Measurements from ENCODE around the gene MYO10.

The MYO10 gene

GRCh38 chr5:16826379-16827125, 109.5 kb downstream of the MYO10 start:
- DNase-seq (ENCODE audit: extremely low read depth in 1 of 2, low read depth in 1 of 2), result no peak

GRCh38 chr5:16819522-16820167, 116.4 kb downstream of the MYO10 start:
- no peak for DNase-seq (ENCODE audit: extremely low read depth in 1 of 2, low read depth in 1 of 2)

- no peak for DNase-seq (ENCODE audit: extremely low read depth in 1 of 2, low read depth in 1 of 2)
Observed at GRCh38 chr5:16815432-16815831, 120.7 kb downstream of the MYO10 start.

- DNase-seq (ENCODE audit: extremely low read depth in 1 of 2, low read depth in 1 of 2), result no peak
Observed at GRCh38 chr5:16812911-16813310, 123.2 kb downstream of the MYO10 start.

GRCh38 chr5:16812448-16812847, 123.6 kb downstream of the MYO10 start:
- no peak for DNase-seq (ENCODE audit: extremely low read depth in 1 of 2, low read depth in 1 of 2)

- no peak for DNase-seq (ENCODE audit: extremely low read depth in 1 of 2, low read depth in 1 of 2)
Observed at GRCh38 chr5:16810208-16810854, 125.8 kb downstream of the MYO10 start.

- no peak for DNase-seq (ENCODE audit: extremely low read depth in 1 of 2, low read depth in 1 of 2)
Observed at GRCh38 chr5:16809395-16810207, 126.5 kb downstream of the MYO10 start.

- no peak for DNase-seq (ENCODE audit: extremely low read depth in 1 of 2, low read depth in 1 of 2)
Observed at GRCh38 chr5:16809010-16809394, 127.1 kb downstream of the MYO10 start.

GRCh38 chr5:16808021-16808420, 128.1 kb downstream of the MYO10 start:
- no peak for DNase-seq (ENCODE audit: extremely low read depth in 1 of 2, low read depth in 1 of 2)

GRCh38 chr5:16807547-16807864, 128.6 kb downstream of the MYO10 start:
- DNase-seq (ENCODE audit: extremely low read depth in 1 of 2, low read depth in 1 of 2), result no peak

- no peak for DNase-seq (ENCODE audit: extremely low read depth in 1 of 2, low read depth in 1 of 2)
Observed at GRCh38 chr5:16806711-16807546, 129.2 kb downstream of the MYO10 start.

- DNase-seq (ENCODE audit: extremely low read depth in 1 of 2, low read depth in 1 of 2), result no peak
Observed at GRCh38 chr5:16805486-16805885, 130.6 kb downstream of the MYO10 start.

- no peak for DNase-seq (ENCODE audit: extremely low read depth in 1 of 2, low read depth in 1 of 2)
Observed at GRCh38 chr5:16803831-16804230, 132.3 kb downstream of the MYO10 start.

- DNase-seq (ENCODE audit: extremely low read depth in 1 of 2, low read depth in 1 of 2), result no peak
Observed at GRCh38 chr5:16800477-16800876, 135.6 kb downstream of the MYO10 start.

- no peak for DNase-seq (ENCODE audit: extremely low read depth in 1 of 2, low read depth in 1 of 2)
Observed at GRCh38 chr5:16799796-16800195, 136.3 kb downstream of the MYO10 start.

GRCh38 chr5:16797951-16798350, 138.1 kb downstream of the MYO10 start:
- no peak for DNase-seq (ENCODE audit: extremely low read depth in 1 of 2, low read depth in 1 of 2)

GRCh38 chr5:16794269-16794913, 141.7 kb downstream of the MYO10 start:
- no peak for DNase-seq (ENCODE audit: extremely low read depth in 1 of 2, low read depth in 1 of 2)

GRCh38 chr5:16792598-16793275, 143.4 kb downstream of the MYO10 start:
- no peak for DNase-seq (ENCODE audit: extremely low read depth in 1 of 2, low read depth in 1 of 2)

- DNase-seq (ENCODE audit: extremely low read depth in 1 of 2, low read depth in 1 of 2), result no peak
Observed at GRCh38 chr5:16791904-16792597, 144.0 kb downstream of the MYO10 start.

Data from activated CD8-positive, alpha-beta memory T cell treated with anti-CD3 and anti-CD28 coated beads for 1 hour (primary cell).